H9 (cell line): ENCODE results near the gene MTURN. TPM values are rescaled to one million over a fixed set of nuclear protein-coding genes. Genes with fewer than 3 reads are reported as not detected.

ENCODE experiments used
- DNase-seq: peaks from one replicate; pipeline ENCODE4 v3.0.0-alpha.2; 2017
- H2AFZ ChIP-seq: one replicate; pipeline ENCODE4 v1.6.1; 2013; ENCODE audit warnings: mild to moderate bottlenecking, low read length, control low read depth, moderate library complexity
- H2AK5ac ChIP-seq: 2 replicates; pipeline ENCODE4 v1.6.1; 2013; ENCODE audit warnings: low read length, control low read depth, mixed read lengths; ENCODE audit not compliant: insufficient read length
- H2BK120ac ChIP-seq: one replicate; pipeline ENCODE4 v1.6.1; 2013; ENCODE audit warnings: low read depth, mild to moderate bottlenecking, low read length, control low read depth, inconsistent platforms; ENCODE audit not compliant: poor library complexity, severe bottlenecking
- H2BK12ac ChIP-seq: 2 replicates; pipeline ENCODE4 v1.6.1; 2013; ENCODE audit warnings: low read length, control low read depth, mixed read lengths, low read depth; ENCODE audit not compliant: insufficient read length
- H2BK15ac ChIP-seq: 2 replicates; pipeline ENCODE4 v1.6.1; 2013; ENCODE audit warnings: low read depth, low read length, control low read depth
- H2BK20ac ChIP-seq: one replicate; pipeline ENCODE4 v1.6.1; 2013; ENCODE audit warnings: low read depth, mild to moderate bottlenecking, low read length, control low read depth, inconsistent platforms; ENCODE audit not compliant: poor library complexity, severe bottlenecking
- H2BK5ac ChIP-seq: 2 replicates; pipeline ENCODE4 v1.6.1; 2013; ENCODE audit warnings: low read length, control low read depth, mixed read lengths; ENCODE audit not compliant: insufficient read length
- H3K14ac ChIP-seq: 2 replicates; pipeline ENCODE4 v1.6.1; 2013; ENCODE audit warnings: low read length, control low read depth; ENCODE audit not compliant: insufficient read depth
- H3K18ac ChIP-seq: 2 replicates; pipeline ENCODE4 v1.6.1; 2013; ENCODE audit warnings: low read depth, mild to moderate bottlenecking, mixed read lengths, low read length, control low read depth; ENCODE audit not compliant: insufficient read length
- H3K23ac ChIP-seq: 2 replicates; pipeline ENCODE4 v1.6.1; 2013; ENCODE audit warnings: low read length, control low read depth, mixed read lengths, low read depth; ENCODE audit not compliant: insufficient read length
- H3K23me2 ChIP-seq: 2 replicates; pipeline ENCODE4 v1.6.1; 2013; ENCODE audit warnings: low read depth, mild to moderate bottlenecking, mixed read lengths, low read length, control low read depth; ENCODE audit not compliant: insufficient read length, poor library complexity, severe bottlenecking
- H3K27ac ChIP-seq: 2 replicates; pipeline ENCODE4 v1.5.1; 2013; ENCODE audit warnings: low read length, control low read depth, mixed read lengths, low read depth; ENCODE audit not compliant: insufficient read length
- H3K27me3 ChIP-seq: 2 replicates; pipeline ENCODE4 v1.6.1; 2013; ENCODE audit warnings: low read length, control low read depth, inconsistent platforms; ENCODE audit not compliant: insufficient read depth
- H3K4ac ChIP-seq: 2 replicates; pipeline ENCODE4 v1.6.1; 2013; ENCODE audit warnings: low read depth, mild to moderate bottlenecking, control low read depth, inconsistent platforms, low read length, moderate library complexity
- H3K4me1 ChIP-seq: 2 replicates; pipeline ENCODE4 v1.6.1; 2013; ENCODE audit warnings: low read length, control low read depth, inconsistent platforms; ENCODE audit not compliant: insufficient read depth
- H3K4me2 ChIP-seq: 2 replicates; pipeline ENCODE4 v1.6.1; 2013; ENCODE audit warnings: low read length, control low read depth, mixed read lengths; ENCODE audit not compliant: insufficient read length, insufficient read depth
- H3K56ac ChIP-seq: 2 replicates; pipeline ENCODE4 v1.6.1; 2013; ENCODE audit warnings: low read depth, mild to moderate bottlenecking, mixed read lengths, low read length, control low read depth; ENCODE audit not compliant: insufficient read length
- H3K79me1 ChIP-seq: 2 replicates; pipeline ENCODE4 v1.6.1; 2013; ENCODE audit warnings: low read depth, mild to moderate bottlenecking, moderate library complexity, low read length, control low read depth, inconsistent platforms; ENCODE audit not compliant: insufficient read depth, poor library complexity, severe bottlenecking
- H3K79me2 ChIP-seq: 2 replicates; pipeline ENCODE4 v1.6.1; 2013; ENCODE audit warnings: low read length, control low read depth, inconsistent platforms; ENCODE audit not compliant: insufficient read depth
- H3K9ac ChIP-seq: 2 replicates; pipeline ENCODE4 v1.6.1; 2013; ENCODE audit warnings: low read length, control low read depth, mixed read lengths; ENCODE audit not compliant: insufficient read length; ENCODE audit errors: extremely low read depth
- H3K9me3 ChIP-seq: one replicate; pipeline ENCODE4 v1.6.1; 2013; ENCODE audit warnings: low read depth, low read length, inconsistent platforms; ENCODE audit not compliant: control insufficient read depth
- H3T11ph ChIP-seq: one replicate; pipeline ENCODE4 v1.6.1; 2013; ENCODE audit warnings: mild to moderate bottlenecking, low read length, control low read depth, inconsistent platforms
- H4K20me1 ChIP-seq: one replicate; pipeline ENCODE4 v1.6.1; 2013; ENCODE audit not compliant: control insufficient read depth, insufficient read length, insufficient read depth
- H4K5ac ChIP-seq: 2 replicates; pipeline ENCODE4 v1.6.1; 2013; ENCODE audit warnings: low read depth, mild to moderate bottlenecking, mixed read lengths, low read length, control low read depth; ENCODE audit not compliant: insufficient read length
- H4K8ac ChIP-seq: replicated peaks from 2 replicates; pipeline ENCODE4 v1.6.1; 2013; ENCODE audit warnings: low read length, control low read depth, mixed read lengths, low read depth; ENCODE audit not compliant: insufficient read length
- H4K91ac ChIP-seq: 2 replicates; pipeline ENCODE4 v1.6.1; 2013; ENCODE audit warnings: low read depth, mild to moderate bottlenecking, moderate library complexity, mixed read lengths, low read length, control low read depth; ENCODE audit not compliant: insufficient read length
- H3K27ac Mint-ChIP-seq, 3 experiments: 2 replicates in 2 of 3; 3 replicates in 1 of 3; pipeline ENCODE4 v1.8.0; 2020 to 2021; ENCODE audit warnings: mixed read lengths in 3 of 3, mild to moderate bottlenecking in 1 of 3, moderate library complexity in 1 of 3
- H3K27me3 Mint-ChIP-seq: 2 replicates; pipeline ENCODE4 v1.8.0; 2021; ENCODE audit warnings: low read depth, mild to moderate bottlenecking, moderate library complexity, mixed read lengths
- H3K36me3 Mint-ChIP-seq, 3 experiments: 2 replicates in 2 of 3; 3 replicates in 1 of 3; pipeline ENCODE4 v1.8.0; 2020 to 2021; ENCODE audit warnings: low read depth in 3 of 3, mixed read lengths in 3 of 3; ENCODE audit not compliant: insufficient read depth in 1 of 3
- H3K4me1 Mint-ChIP-seq, 2 experiments: 2 replicates each; pipeline ENCODE4 v1.8.0; 2020; ENCODE audit warnings: mixed read lengths in 2 of 2
- H3K4me3 Mint-ChIP-seq, 2 experiments: 2 replicates in 1 of 2; 3 replicates in 1 of 2; pipeline ENCODE4 v1.8.0; 2020 to 2021; ENCODE audit warnings: mild to moderate bottlenecking in 2 of 2, mixed read lengths in 2 of 2, moderate library complexity in 1 of 2
- H3K9me3 Mint-ChIP-seq, 2 experiments: 2 replicates in 1 of 2; 3 replicates in 1 of 2; pipeline ENCODE4 v1.8.0; 2020; ENCODE audit warnings: mild to moderate bottlenecking in 2 of 2, mixed read lengths in 2 of 2, moderate library complexity in 1 of 2
- CTCF ChIP-seq: fragments of 200-600 bp; sonication (generic); conservative IDR thresholded peaks from 3 replicates; pipeline ENCODE4 v1.8.0; 2021; ENCODE audit warnings: antibody characterized with exemption, mild to moderate bottlenecking
- WGBS: extraction: QIAGEN DNeasy Blood & Tissue Kit; methylation state at CpG from one replicate; pipeline ENCODE4 v1.1.7; 2013; ENCODE audit warnings: missing lambda C conversion rate, low lambda C conversion rate, mixed read lengths; ENCODE audit not compliant: insufficient read length; ENCODE audit errors: extremely low coverage; 5-methylcytosine and 5-hydroxymethylcytosine counted together
- total RNA-seq: library from RNA; stranded (reverse); gene quantifications from 2 replicates; pipeline ENCODE4 v1.2.1, GENCODE V29; 2021

MTURN gene
- total RNA-seq, 1 experiment from 2014 or later: 3.4 TPM

- no peaks in the 10 kb centered on the region for H3K4me1 Mint-ChIP-seq
- H3T11ph ChIP-seq: no peak overlapping the region
- no peak for DNase-seq
- peaks cover 7 to 22% (median 9%) of the 10 kb centered on the region in 3 experiments for H3K36me3 Mint-ChIP-seq
- no peaks in the 10 kb centered on the region for H4K20me1 ChIP-seq
- H3K27me3 ChIP-seq: no peaks in the 10 kb centered on the region
- peak overlapping the region; percentile 9 for H3K27ac ChIP-seq
- H2BK20ac ChIP-seq: no peak overlapping the region
- no peak overlapping the region for H2BK120ac ChIP-seq
- no peak overlapping the region for H2AK5ac ChIP-seq
- no peak overlapping the region for H3K56ac ChIP-seq
- peaks cover 17 to 18% of the 10 kb centered on the region in 2 experiments for H3K9me3 Mint-ChIP-seq
- no peaks in the 10 kb centered on the region for H3K79me1 ChIP-seq
- WGBS: no CpG with 5 or more reads among the region's 6 CpGs
- TF ChIP-seq CTCF: no peak
- no peak overlapping the region for H3K9ac ChIP-seq
- H3K4me2 ChIP-seq: no peak overlapping the region
- peak overlapping the region in 2 of 3 experiments; percentile 24 to 58; a peak in 2 of 7 replicates for H3K27ac Mint-ChIP-seq
- no peak overlapping the region for H3K23ac ChIP-seq
- H2AFZ ChIP-seq: no peak overlapping the region
- H3K79me2 ChIP-seq: no peaks in the 10 kb centered on the region
- H2BK15ac ChIP-seq: no peak overlapping the region
- no peak overlapping the region for H2BK12ac ChIP-seq
- H4K5ac ChIP-seq: no peak overlapping the region
- no peaks in the 10 kb centered on the region for H3K4me1 ChIP-seq
- H3K4me3 Mint-ChIP-seq: no peak overlapping the region
- no peak overlapping the region for H3K14ac ChIP-seq
- H2BK5ac ChIP-seq: no peak overlapping the region
- H4K8ac ChIP-seq: no peak overlapping the region
- no peaks in the 10 kb centered on the region; the same call in 1 of the 2 replicates for H3K27me3 Mint-ChIP-seq
- no peak overlapping the region for H4K91ac ChIP-seq
- no peaks in the 10 kb centered on the region for H3K9me3 ChIP-seq
- no peaks in the 10 kb centered on the region for H3K23me2 ChIP-seq
- H3K4ac ChIP-seq: no peak overlapping the region
- H3K18ac ChIP-seq: no peak overlapping the region
Observed at GRCh38 chr7:30116771-30117170, 18.0 kb upstream of the MTURN start.
